GM18520 (cell line): ENCODE results near the gene MYOM3.

Experiments
- ATAC-seq: cut with Tn5 transposase; IDR thresholded peaks from one replicate; pipeline ENCODE4 v1.9.1; 2021; ENCODE audit not compliant: unreplicated experiment

The MYOM3 gene

DNA sequence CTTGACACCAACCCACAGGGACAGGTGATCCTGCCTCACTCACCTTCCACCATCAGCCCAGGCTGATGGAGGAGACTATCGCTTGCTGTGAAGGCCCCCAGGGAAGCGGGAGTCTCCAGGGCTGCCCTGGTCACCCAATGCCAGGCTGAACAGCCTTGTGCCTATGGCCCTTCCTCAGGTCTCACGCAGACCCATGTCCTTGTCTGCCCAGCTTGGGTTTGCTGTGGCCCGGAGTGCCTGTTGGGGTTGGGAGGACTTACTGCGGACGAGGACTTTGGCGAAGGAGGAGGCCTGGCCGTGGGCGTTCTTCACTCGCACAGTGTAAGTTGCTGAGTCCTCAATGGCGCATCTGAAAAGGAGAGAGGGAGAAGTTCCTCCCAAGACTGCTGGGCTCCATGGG, 14.3 kb downstream of the MYOM3 start:
- ATAC-seq, result no peak

DNA sequence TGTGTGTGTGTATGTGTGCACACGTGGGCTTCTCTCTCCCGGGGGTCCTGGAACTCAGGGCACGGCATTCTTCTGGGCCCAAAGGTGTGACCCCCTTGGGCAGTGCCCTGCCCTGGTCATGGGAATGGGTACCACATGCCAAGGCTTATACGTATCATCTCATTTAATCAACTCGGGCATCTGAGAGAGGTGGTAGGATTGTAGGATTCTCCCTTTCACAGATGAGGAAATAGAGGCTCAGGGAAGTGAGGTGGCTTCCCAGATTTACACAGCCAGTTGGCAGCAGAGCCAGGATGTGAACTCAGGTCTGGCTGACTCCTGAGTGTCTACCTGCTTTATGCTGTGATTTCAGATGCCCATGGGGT, 15.2 kb downstream of the MYOM3 start:
- ATAC-seq, result no peak

DNA sequence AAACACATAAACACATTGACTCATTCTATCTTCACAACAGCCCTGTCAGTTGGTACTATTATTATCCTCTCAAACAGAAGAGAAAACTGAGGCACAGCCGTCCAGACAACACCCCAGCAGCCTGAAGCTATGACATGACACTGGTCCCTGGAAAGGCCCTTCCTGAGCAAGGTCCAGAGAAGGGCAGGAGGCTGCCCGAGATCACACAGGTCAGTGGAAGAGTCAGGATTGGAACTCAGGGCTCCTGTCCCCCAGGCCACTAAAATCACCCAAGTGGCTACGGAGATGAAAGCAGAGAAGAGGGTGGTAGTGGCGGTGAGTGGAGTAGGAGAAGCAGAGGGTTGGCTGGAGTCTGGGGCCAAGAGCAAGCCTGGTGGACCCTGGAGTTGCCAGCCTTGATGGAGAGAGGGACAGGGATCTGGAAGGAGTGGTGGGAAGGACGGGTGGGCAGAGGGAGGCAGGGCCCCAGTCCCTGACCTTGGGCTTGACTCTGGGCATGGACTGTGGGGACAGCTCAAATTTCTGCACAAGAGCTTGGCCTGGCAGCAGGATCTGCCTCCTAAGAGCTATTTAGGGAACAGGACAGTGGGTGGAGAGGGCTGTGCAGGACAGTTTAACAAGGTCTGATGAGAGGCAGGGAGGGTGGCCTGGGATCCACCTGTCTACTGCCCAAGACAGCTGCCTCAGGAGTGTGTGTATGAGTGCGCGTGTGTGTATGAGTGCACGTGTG, 15.8 kb downstream of the MYOM3 start:
- no peak for ATAC-seq

DNA sequence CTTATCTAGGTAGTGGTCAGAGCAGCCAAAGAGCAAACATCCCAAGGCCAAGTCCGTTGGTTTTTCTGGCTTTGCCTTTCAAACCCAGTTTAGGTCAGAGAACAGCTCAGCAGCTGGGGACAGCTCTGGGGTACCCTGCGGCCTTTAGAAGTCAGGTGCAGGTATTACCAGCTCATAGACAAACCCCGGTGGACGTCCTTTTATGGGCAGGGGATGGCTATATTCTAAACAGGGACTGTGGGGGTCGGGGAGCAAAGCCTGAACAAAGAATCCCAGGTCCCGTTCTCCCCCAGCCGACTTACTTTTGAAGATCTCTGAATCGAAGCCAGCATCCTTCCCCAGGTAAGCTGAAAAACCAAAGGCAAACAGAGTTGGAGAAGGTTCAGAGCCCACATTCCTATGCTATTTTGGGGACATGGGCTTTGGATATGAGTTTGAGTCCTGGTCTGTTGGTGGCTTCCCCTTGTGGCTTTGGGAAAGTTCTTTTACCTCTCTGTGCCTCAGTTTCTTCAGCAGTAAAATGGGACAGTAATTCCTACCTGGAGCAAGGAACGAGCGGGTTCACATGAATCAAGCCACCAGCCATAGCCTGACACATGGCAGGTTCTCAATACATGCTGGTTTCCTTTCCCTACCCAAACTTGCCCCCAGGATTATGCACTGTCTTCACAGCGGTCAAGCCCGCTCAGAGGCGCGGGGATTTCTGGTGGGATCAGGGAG, 16.6 kb downstream of the MYOM3 start:
- no peak for ATAC-seq

DNA sequence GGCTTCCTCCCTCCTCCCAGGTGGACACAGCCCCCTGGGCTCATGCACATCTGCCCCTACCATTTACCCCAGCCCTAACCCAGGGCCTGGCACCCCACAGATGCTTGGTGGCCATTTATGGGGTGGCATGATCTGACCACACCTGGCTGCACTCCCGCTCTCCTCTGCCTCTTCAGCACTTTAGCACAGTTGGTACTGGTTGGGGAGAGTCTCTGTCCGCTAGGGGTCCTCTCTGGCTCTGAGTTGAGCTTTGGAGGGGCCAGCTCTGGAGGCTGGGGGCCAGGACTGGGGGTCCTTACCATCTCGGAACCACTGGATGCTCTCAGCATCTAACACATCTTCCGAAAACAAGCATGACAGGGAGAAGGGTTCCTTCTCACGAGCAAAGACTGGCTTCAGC, 17.4 kb downstream of the MYOM3 start:
- no peak for ATAC-seq

DNA sequence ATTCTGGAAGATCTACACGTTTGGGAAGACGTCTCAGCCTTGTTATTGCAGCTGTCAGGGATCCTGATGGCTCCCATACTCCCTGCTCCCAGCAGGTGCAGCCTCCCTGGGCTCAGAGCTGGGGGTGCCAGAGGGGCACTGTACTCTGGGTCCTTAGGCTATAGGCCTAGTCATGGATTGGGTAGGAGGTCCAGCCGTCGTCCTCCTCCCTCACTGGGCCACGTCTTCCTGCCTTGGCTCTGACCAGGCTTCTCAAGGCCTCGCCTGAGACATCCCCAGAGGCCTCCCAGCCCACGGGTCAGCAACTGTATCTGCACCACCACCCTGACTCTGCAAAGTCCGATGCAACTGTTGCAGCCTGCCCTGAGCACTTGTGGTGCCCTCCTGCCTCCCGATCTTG, 18.2 kb downstream of the MYOM3 start:
- ATAC-seq, result no peak

DNA sequence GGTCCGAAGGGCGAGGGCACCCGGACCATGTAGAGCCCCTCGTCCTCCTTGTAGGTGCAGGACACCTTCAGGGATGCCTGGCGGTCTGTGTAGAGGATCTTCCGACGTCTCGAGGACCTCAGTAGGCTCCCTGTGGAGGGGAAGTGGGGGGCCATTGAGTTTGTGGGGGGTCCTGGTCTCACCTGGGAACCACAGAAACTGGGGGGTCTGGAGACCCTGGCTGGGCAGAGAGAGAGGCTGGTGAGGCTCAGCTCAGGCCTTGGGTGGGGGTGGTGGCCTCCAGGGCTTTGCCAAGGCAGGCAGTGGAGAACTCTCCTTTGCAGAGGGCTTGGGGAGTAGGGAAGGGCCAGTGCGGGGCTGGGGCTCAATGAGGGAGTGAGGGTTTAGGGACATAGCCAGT, 19.0 kb downstream of the MYOM3 start:
- ATAC-seq, result no peak

DNA sequence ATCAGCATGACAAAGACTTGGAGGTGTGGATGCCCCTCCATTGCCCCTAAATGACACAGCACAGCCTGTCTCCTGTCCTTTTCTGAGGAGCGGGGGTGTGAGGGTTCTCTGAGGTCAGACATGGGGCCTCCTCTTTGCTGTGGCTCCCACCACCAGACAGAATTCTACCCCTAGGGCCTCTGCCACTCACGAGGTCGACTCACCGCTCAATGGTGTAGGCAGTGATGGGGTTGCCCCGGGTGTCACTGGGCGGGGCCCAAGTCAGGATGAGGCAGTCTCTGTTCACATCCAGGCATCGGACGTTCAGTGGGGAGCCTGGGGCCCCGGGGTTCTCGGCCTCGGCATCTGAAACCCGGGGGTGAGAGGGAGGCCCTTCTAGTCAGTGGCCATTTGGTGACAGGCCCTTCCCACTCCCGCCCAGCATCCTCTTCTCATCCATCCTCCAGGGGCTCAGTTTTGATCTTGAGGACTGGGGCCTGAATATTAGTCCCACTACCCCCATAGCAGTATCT, 19.9 kb downstream of the MYOM3 start:
- ATAC-seq, result no peak

DNA sequence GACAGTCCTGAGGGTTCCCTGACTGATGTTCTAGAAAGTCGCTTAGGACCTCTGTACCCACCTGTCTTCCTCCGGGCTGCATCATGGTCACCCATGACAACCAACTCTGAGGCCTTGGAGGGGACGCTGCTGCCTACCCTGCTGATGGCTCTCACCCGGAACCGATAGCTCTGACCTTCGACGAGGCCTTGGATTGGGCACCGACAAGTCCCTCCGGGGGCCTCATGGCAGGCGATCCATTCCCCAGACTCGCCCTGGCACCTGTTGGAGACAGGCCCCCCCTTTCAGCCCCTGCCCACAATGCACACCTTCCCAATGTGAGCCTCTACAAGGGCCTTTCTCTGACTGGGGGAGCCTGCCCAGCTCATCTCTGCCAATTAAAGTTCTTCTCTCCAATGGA, 21.2 kb downstream of the MYOM3 start:
- ATAC-seq, result no peak

DNA sequence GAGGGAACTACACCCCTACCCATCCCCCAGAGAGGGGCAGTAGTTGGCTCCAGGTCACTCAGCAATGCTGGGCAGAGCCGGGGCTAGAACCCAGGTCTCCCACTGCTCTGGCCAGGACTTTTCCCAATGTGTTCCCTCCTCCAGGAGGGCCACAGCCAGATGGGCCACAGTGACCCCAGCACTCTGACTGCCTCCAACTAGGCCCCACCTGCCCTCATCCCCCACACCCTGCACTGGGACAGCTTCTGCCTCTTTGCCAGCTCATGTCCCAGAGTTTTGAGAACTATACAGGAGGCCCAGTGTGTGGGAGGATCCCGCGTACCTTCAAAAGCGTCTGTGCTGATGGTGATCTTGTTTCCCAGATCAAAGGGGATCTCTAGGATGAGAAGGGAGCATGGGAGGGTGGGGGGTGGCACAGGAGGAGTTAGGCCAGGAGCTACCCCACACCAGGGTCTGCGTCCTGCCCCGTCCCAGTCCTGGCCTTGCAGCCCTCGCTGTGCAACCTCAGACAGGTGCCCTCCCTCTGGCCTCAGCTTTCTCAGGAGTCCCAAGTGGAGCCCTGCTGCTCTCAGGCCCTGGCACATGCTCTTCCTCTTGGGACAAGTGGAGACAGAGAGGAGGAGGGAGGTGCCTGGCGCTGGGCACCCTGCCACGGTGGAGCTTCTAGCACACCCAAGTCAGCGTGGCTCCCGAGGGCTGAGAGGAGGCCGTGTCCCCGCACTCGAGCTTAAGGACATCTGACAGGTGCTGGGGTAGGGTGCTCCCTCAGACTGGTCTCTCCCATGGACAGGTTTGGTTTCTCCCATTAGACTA, 22.0 kb downstream of the MYOM3 start:
- ATAC-seq, result no peak

DNA sequence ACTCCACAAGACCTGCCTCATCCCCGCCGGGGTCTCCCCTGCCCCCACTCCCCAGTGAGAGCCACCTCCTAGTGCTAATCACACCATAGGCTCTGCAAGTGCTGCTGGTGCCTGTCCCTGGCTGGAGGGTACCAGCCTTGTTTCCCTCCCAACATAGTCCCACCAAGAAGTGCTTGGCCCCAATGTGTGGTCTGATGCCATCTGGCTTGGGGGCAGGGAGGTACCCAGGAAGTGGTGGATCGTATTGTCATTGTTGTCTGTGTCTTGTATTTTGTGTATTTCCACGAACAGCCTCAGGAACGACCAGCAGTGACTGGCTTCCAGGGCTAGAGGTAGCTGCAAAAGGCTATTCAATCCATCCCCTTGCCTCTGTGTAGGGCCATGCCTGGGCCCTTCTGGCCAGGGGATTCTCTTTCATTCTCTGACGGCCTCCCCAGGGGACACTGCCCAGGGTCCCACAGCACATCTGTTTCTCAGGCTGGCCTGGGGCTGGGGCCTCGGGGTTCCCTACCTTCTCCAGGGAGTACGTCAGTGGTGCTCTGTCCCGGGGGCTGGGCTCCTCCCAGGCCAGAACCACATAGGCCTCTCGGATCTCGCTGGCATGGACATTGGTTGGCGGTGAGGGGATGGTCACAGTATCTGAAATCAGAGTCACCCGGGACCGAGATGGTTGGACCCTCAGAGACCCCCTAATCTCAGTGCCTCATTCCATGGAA, 22.8 kb downstream of the MYOM3 start:
- ATAC-seq, result no peak

DNA sequence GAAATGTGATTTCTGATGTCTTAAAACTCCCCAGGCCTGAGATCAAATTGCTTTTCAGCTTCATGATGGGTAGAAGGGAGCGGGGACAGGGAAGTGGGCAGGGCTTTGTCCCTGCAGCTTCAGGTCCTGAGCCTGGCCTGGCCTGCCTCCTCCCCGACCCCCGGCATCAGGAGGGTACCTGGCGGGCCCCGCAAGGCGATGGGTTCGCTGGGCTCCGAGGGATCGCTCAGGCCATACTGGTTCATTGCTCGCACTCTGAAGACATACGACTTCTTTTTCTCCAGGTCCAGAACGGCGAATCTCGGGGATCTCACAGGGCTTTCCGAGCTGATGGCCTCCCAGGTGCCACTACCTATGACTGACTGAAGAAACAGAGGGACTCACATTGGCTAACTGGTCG, 25.5 kb downstream of the MYOM3 start:
- ATAC-seq, result no peak

DNA sequence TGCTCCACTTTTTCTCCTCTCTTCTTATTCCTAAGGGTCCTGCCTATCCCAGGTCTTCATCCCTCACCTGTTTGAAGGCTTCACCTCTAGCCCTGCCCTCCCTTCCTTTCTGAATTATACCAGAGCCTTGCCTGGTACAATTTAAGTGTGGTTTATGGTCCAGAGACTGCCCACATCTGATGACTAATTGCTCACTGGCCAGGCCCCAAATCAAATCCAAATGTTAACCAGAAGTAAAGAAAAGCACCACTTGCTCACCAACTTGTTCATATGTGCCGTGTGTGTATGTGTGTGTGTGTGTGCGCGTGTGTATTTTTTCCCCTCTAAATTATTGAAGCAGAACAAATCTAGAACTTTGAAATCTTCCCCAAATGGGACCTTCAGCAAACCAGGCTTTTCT, 26.4 kb downstream of the MYOM3 start:
- ATAC-seq, result no peak

DNA sequence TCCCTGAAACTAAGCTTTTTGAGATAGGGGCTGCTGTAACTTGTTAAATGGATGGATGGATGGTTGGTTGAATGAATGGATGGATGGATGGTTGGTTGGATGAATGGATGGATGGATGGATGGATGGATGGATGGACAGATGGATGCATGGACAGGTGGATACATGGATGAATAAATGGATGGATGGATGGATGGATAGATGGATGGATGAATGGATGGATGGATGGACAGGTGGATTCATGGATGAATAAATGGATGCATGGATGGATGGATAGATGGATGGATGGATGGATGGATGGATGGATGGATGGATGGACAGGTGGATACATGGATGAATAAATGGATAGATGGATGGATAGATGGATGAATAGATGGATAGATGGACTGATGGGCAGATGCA, 26.9 kb downstream of the MYOM3 start:
- no peak for ATAC-seq

DNA sequence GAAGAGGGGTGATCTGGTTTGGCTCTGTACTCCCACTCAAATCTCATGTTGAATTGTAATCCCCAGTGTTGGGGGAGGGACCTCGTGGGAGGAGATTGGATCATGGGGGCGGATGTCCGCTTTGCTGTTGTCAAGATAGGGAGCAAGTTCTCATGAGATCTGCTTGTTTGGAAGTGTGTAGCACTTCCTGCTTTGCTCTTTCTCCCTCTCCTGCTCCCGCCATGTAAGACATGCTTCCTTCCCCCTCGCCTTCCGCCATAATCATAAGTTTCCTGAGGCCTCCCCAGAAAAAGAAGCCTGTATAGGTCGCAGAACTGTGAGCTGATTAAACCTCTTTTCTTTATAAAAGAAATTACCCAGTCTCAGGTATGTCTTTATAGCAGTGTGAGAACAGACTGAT, 27.9 kb downstream of the MYOM3 start:
- ATAC-seq, result no peak

DNA sequence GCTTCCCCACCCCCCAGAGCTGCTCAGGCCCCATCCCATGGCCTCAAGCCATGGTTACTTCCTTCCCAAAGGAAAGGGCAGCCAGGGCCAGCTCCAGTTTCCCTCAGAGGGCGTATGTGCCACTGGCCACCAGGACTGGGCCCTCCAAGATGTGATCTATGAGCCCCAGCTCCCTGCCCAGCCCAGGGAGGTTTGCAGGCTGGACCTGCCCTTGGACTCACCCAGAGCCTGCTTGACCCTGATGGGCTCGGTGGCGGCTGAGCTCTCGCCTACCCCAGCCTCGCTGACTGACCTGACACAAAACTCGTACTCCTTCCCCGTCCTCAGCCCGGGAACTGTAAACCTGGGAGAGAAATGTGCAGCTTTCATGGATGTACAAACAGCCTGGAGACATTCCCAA, 29.6 kb downstream of the MYOM3 start:
- ATAC-seq, result no peak

DNA sequence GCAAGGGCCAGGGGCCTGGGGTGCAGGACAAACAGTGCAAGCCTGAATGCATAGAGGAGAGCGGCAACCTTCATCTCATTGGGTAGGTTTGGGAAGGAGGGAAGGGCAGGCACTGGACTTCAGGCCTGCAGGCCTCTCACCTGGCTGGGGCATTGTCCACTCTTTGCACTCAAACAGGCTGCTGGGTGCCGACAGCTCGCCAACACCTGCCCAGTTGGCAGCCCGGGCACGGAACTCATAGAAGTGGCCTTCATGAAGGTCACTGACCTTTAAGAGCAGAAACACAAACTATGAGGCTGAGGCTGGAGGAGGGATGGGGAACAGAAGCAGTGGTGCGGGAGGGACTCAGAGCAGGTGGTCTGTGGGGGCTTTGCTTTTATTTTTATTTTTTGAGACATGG, 30.7 kb downstream of the MYOM3 start:
- ATAC-seq, result no peak

DNA sequence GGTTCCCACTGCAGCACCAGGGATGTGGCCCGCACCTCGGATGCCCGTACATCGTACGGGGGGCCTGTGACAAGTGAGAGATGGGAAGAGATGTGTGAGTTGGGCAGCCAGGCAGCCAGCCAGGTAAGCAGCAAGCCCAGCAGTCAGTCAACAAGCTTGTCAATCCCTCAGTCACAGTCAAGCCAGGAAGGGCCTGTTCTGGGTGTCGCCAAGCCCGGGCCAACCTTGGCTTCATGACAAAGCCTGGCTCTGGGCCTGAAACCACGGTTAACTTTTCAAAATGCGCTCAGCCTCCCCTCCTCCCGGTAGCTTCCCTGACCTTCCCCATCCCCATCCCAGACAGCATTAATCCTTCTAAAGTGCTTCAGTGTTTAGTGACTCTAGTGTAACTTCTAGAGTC, 31.8 kb downstream of the MYOM3 start:
- no peak for ATAC-seq

DNA sequence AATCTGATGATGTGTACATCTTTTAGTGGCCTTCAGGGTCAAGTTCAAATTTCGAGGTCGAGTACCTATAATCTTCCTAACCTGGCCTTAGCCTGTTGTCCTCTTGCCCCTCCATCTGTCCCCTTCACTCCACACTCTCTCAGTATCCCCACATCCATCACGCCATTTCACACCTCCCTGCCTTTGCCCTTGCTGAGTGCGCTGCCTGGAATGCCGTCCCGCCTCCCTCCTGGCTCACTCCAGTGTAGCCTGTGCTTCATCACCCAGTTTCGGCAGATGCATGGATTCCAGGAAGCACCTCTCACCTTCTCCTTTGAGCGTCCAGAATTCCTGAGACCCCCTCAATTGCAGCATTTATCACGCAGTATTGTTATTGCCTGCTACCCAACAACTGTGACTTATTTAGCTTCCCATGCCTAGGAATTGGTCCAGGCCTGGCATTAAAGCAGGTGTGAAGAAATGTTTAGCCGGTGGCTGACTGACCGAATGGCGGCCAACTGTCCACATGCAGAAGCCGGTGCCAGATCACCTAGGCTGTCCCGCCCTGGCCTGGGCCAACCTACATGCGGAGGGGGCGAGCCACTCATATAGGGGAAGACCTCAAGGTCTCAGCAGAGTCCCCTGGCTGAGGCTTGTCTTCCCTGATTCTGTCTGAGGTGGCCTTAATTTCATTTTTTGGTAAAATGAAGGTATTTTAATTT, 34.5 kb downstream of the MYOM3 start:
- ATAC-seq, result no peak

DNA sequence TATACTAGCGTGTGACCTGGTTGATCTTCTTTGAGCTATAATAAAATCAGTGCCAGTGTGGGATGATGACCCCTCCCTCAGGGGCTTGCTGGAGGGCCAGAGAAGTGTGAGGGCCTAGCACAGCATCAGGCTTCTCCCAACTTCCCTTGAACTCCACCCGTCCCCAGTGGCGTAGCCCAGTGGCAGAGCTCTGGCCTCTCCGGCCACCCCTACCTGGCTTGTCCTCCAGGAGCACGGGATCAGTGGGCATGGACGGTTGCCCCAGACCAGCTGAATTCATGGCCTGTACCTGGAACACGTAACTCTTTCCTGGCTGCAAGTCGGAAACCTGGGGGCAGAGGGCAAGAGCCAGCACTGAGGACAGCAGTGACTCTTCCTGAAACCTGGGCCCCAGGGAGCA, 36.0 kb downstream of the MYOM3 start:
- no peak for ATAC-seq

DNA sequence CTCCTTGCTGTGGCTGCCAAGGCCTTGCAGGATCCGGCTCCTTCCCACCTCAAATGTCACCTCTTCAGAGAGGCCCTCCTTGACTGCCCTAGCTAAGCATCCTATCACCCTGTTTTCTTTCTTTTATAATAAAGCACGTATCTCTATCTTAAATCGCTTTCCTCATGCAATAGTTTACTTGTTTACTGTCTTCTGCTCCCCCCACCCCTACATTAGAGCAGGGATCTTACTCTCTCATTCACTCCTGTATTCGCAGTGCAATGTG, 36.4 kb downstream of the MYOM3 start:
- no peak for ATAC-seq
